Vagina (tissue), 2 donors: ENCODE measurements around the gene PCBP3. TPM values are rescaled to one million over a fixed set of nuclear protein-coding genes. Genes with fewer than 3 reads are reported as not detected.
"Not testable (repeated sequence)": the region's sequence is repeated elsewhere in the genome, so short reads cannot be mapped to it uniquely, and the experiment has no call there.

Source experiments
- DNase-seq, 2 donors: peaks; one replicate each; pipeline ENCODE4 v3.0.0-alpha.2; 2017; ENCODE audit errors: extremely low spot score in 2 of 2
- H3K27ac ChIP-seq: fragments of 200-600 bp; sonication (generic); one replicate; pipeline ENCODE4 v1.5.1; 2019
- H3K27me3 ChIP-seq: fragments of 200-600 bp; sonication (generic); one replicate; pipeline ENCODE4 v1.5.1; 2019
- H3K36me3 ChIP-seq, 2 donors: fragments of 200-600 bp; sonication (generic); one replicate each; pipeline ENCODE4 v1.5.1; 2017 to 2019
- H3K4me1 ChIP-seq: fragments of 200-600 bp; sonication (generic); one replicate; pipeline ENCODE4 v1.5.1; 2019
- H3K4me3 ChIP-seq, 2 donors: fragments of 200-600 bp; sonication (generic); 1 replicate in 1 of 2; 2 replicates in 1 of 2; pipeline ENCODE4 v1.5.1; 2016 to 2019
- H3K9me3 ChIP-seq: fragments of 200-600 bp; sonication (generic); one replicate; pipeline ENCODE4 v1.5.1; 2019
- CTCF ChIP-seq, 3 experiments: fragments of 450-650 bp in 2 of 3; fragments of 200-600 bp in 1 of 3; sonication (generic) in 1 of 3; IDR thresholded peaks; one replicate each; pipeline ENCODE4 v1.5.1; 2017 to 2019; ENCODE audit warnings: antibody characterized with exemption in 3 of 3, mild to moderate bottlenecking in 2 of 3, moderate library complexity in 2 of 3
- POLR2A ChIP-seq, 2 donors: fragments of 450-650 bp; IDR thresholded peaks; one replicate each; pipeline ENCODE4 v1.6.1; 2017; ENCODE audit warnings: antibody characterized with exemption in 2 of 2, mild to moderate bottlenecking in 2 of 2, moderate library complexity in 2 of 2
- POLR2AphosphoS5 ChIP-seq, 2 donors: sonication (generic); formaldehyde crosslinking; IDR thresholded peaks; one replicate each; pipeline ENCODE4 v1.9.0; 2017; ENCODE audit warnings: antibody characterized with exemption in 2 of 2, mild to moderate bottlenecking in 2 of 2, low read depth in 1 of 2; ENCODE audit not compliant: insufficient read depth in 1 of 2
- intact Hi-C: fragments of 100-400 bp; cut with DNase I; formaldehyde crosslinking; loops from one replicate; pipeline ENCODE4 v1.15.1; 2023
- total RNA-seq: library from RNA; depleted of rRNA; stranded (reverse); fragments of >200 nt; gene quantifications from one replicate; pipeline ENCODE4 v1.2.3, GENCODE V29; 2016

Gene PCBP3
- total RNA-seq, 1 donor from 2014 or later, result 4.9 TPM

DNA sequence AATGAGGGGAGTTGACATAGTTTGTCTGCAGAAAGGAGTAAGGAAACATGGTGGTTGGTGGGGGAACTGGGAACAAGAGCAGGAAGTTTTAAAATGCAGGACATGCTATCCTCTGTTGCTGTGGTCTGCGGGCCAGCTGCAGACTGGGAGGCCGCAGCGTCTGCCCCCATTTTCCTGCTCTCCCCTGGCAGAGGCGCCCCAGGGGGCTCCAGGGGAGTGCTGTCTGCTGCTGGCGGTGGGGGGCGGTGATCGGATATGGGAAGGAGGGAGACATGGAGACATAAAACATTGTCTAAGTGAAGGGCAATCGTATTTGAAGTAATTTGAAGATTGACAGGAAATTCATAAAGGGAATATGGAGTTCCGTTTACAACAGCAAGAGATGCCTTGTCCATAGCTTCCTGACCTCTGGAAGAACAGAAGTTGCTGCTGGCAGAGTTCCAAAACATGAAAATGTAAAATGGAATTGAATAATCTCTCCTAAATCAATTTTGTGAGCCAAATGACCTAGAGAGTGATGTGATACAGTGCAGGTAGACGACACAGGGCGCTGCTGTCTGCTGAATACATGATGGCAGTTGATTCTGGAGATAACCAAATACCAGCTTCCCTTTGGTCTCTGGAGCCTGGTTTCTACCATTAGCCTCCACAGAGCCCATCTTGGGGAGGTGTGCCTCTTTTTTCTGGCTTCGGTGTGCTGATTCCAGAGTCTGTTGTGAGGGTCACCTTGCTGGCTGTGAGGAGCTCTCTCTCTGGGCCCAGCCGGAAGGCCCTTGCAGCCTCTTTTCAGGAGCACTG, 61.0 kb downstream of the PCBP3 start:
- no peak overlapping the region for H3K27ac ChIP-seq
- no peak overlapping the region for H3K4me3 ChIP-seq
- H3K36me3 ChIP-seq, result no peaks in the 10 kb centered on the region
- H3K4me1 ChIP-seq, result no peaks in the 10 kb centered on the region
- DNase-seq, result no peak
- intact Hi-C loops, result no loop called here
- H3K9me3 ChIP-seq, result no peaks in the 10 kb centered on the region
- no peaks in the 10 kb centered on the region for H3K27me3 ChIP-seq
- TF ChIP-seq POLR2A (IDR thresholded peaks at IDR 0.05), result no peak
- TF ChIP-seq POLR2AphosphoS5 (IDR thresholded peaks at IDR 0.05; ENCODE audit: insufficient read depth in 1 of 2, low read depth in 1 of 2), result no peak

DNA sequence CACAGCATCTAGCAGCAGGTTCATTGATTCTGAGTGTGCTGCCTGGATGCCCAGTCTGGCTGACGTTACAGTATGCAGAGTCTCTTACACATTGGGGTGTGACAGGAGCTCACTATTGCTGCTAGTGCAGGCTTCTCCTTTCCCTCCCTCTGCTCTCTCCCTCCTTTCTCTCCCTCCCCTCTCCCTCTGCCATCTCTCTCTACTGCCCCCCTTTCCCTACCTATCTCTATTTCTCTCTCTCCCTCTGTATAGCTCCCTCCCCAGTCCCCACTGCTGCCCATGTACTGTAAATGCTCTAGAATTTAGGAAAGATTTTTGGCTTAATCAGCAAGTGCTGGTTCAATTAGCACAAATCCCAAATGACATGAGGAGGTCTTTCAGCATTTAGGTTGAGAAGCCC, 62.8 kb downstream of the PCBP3 start:
- Histone ChIP-seq H3K9me3 (no peaks in the 10 kb centered on the region), H3K4me3 (no peak overlapping the region), H3K4me1 (no peaks in the 10 kb centered on the region), H3K27ac (no peak overlapping the region), H3K36me3 (no peaks in the 10 kb centered on the region), H3K27me3 (no peaks in the 10 kb centered on the region)
- TF ChIP-seq POLR2AphosphoS5 (IDR thresholded peaks at IDR 0.05; ENCODE audit: insufficient read depth in 1 of 2, low read depth in 1 of 2) (no peak), CTCF (IDR thresholded peaks at IDR 0.05) (no peak), POLR2A (IDR thresholded peaks at IDR 0.05) (no peak)
- intact Hi-C loops, result no loop called here
- DNase-seq, result no peak

GRCh38 chr21:45709173-45709572, 65.6 kb downstream of the PCBP3 start:
- H3K9me3 ChIP-seq, result no peaks in the 10 kb centered on the region
- TF ChIP-seq CTCF (IDR thresholded peaks at IDR 0.05), result no peak
- TF ChIP-seq POLR2A (IDR thresholded peaks at IDR 0.05), result no peak
- no peak for TF ChIP-seq POLR2AphosphoS5 (IDR thresholded peaks at IDR 0.05; ENCODE audit: insufficient read depth in 1 of 2, low read depth in 1 of 2)
- H3K36me3 ChIP-seq, result no peaks in the 10 kb centered on the region
- H3K27me3 ChIP-seq, result no peaks in the 10 kb centered on the region
- H3K4me3 ChIP-seq, result no peak overlapping the region
- intact Hi-C loops, result no loop called here
- no peaks in the 10 kb centered on the region for H3K4me1 ChIP-seq
- H3K27ac ChIP-seq, result no peak overlapping the region
- DNase-seq, result no peak

DNA sequence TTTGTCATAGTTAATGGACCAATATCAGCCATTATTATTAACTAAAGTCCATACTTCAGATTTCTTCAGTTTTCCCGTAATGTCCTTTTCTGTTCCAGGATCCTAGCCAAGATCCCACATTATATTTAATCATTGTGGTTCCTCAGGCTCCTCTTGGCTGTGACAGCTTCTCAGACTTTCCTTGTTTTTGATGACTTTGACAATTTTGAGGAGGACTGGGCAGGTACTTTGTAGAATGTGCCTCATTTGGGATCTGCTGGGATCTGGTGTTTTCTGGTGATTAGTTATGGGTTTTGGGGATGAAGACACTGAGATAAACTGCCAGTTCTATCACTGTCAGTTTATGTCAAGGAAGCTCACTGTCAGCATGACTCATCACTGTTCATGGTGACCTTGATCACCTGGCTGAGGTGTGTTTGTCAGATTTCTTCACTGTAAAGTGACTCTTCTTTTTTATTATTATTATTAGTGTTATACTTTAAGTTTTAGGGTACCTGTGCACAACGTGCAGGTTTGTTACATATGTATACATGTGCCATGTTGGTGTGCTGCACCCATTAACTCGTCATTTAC, 66.3 kb downstream of the PCBP3 start:
- H3K4me3 ChIP-seq, result no peak overlapping the region
- H3K4me1 ChIP-seq, result no peaks in the 10 kb centered on the region
- intact Hi-C loops, result no loop called here
- no peaks in the 10 kb centered on the region for H3K36me3 ChIP-seq
- DNase-seq, result no peak
- no peaks in the 10 kb centered on the region for H3K9me3 ChIP-seq
- no peak overlapping the region for H3K27ac ChIP-seq
- no peaks in the 10 kb centered on the region for H3K27me3 ChIP-seq
- TF ChIP-seq POLR2AphosphoS5 (IDR thresholded peaks at IDR 0.05; ENCODE audit: insufficient read depth in 1 of 2, low read depth in 1 of 2), result no peak
- TF ChIP-seq POLR2A (IDR thresholded peaks at IDR 0.05), result no peak
- TF ChIP-seq CTCF (IDR thresholded peaks at IDR 0.05), result no peak

DNA sequence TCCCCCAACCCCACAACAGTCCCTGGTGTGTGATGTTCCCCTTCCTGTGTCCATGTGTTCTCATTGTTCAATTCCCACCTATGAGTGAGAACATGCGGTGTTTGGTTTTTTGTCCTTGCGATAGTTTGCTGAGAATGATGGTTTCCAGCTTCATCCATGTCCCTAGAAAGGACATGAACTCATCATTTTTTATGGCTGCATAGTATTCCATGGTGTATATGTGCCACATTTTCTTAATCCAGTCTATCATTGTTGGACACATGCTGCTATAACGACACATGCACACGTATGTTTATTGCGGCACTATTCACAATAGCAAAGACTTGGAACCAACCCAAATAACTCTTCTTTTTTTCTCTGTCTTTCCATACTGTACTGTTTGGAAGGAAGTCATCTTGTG, 66.8 kb downstream of the PCBP3 start:
- H3K36me3 ChIP-seq, intact Hi-C loops, H3K27ac ChIP-seq, H3K27me3 ChIP-seq, H3K4me3 ChIP-seq, DNase-seq, H3K9me3 ChIP-seq, H3K4me1 ChIP-seq: not testable (repeated sequence)

GRCh38 chr21:45713613-45714012, 70.1 kb downstream of the PCBP3 start:
- no peaks in the 10 kb centered on the region for H3K36me3 ChIP-seq
- no peaks in the 10 kb centered on the region for H3K9me3 ChIP-seq
- intact Hi-C loops, result no loop called here
- no peaks in the 10 kb centered on the region for H3K27me3 ChIP-seq
- H3K4me3 ChIP-seq, result no peak overlapping the region
- TF ChIP-seq CTCF (IDR thresholded peaks at IDR 0.05), result no peak
- no peak for TF ChIP-seq POLR2A (IDR thresholded peaks at IDR 0.05)
- no peak for TF ChIP-seq POLR2AphosphoS5 (IDR thresholded peaks at IDR 0.05; ENCODE audit: insufficient read depth in 1 of 2, low read depth in 1 of 2)
- no peaks in the 10 kb centered on the region for H3K4me1 ChIP-seq
- no peak overlapping the region for H3K27ac ChIP-seq
- DNase-seq, result no peak
